GM12872 (cell line): ENCODE results near the gene LEFTY1.

Source experiments
- TF ChIP-seq, protein P1 (sequence below): IDR thresholded peaks from 3 replicates; pipeline ENCODE4 v1.5.1; 2011; ENCODE audit warnings: low read depth, mild to moderate bottlenecking, low read length, moderate library complexity; ENCODE audit not compliant: insufficient read depth

The LEFTY1 gene

DNA sequence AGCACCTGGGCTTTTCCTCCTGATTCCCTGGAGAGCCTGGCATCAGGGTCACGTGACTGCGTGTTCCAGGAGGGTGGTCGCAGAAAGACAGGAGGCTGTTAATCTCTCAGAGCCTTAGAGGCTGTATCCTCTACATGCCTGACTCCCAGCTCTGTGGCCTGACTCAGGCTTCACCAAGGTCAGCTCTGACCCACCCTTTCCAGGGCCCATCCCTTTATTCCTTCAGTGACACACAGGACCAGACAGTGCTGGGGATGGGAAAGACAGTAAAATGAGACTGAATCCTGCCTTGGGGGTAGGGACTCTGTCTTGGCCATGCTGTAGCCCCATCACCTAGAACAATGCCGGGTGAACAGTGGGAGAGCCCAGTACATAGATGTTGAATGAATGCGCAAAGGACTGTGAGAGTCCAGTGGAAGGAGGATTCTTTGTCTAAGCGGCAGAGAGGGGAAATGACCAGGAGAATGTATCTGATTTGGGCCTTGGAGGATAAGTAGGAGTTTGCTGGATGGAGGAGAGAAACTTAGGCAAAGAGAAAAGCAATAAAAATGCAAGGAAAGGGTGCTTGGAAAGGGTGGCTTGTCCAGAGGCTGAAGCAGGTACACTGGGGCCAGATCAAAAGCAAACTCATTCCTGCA is 46.0 kb downstream of the LEFTY1 start:
- TF ChIP-seq, protein P1, sequence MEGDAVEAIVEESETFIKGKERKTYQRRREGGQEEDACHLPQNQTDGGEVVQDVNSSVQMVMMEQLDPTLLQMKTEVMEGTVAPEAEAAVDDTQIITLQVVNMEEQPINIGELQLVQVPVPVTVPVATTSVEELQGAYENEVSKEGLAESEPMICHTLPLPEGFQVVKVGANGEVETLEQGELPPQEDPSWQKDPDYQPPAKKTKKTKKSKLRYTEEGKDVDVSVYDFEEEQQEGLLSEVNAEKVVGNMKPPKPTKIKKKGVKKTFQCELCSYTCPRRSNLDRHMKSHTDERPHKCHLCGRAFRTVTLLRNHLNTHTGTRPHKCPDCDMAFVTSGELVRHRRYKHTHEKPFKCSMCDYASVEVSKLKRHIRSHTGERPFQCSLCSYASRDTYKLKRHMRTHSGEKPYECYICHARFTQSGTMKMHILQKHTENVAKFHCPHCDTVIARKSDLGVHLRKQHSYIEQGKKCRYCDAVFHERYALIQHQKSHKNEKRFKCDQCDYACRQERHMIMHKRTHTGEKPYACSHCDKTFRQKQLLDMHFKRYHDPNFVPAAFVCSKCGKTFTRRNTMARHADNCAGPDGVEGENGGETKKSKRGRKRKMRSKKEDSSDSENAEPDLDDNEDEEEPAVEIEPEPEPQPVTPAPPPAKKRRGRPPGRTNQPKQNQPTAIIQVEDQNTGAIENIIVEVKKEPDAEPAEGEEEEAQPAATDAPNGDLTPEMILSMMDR = no peak

DNA sequence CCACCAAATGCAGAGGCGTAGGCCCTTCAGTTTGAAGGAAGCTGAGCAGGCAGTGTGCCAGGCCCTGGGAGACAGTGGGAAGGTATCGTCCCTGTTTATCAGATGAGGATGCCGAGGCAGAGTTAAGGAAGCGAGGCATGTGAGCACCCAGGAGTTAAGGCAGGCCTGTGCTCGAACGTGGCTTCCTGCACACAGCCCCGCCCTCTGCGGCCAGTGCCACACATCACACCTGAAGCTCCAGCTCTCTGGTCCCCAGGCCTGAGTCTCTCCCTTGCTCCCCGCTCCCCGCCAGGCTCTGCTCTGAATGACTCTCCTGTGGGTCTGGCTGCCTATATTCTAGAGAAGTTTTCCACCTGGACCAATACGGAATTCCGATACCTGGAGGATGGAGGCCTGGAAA is 46.9 kb downstream of the LEFTY1 start:
- TF ChIP-seq, protein P1 = no peak

DNA sequence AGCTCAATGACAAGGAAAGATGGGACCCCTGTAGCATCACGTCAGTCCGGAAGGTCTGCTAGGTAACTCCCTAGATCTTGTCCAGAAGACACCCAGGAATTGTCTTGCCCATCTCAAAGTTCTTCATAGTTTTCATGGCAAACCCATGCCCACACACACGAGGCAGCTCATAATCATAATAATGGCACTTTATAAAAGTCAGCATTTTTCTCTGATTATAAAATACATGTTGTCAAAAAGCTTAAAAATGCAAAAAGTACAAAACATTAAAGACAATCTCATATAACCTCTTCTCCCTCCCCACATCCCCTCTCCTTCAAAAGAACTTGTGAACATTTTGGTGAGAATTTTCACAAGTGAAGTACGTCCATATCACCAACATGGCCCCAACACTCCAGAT is 48.2 kb downstream of the LEFTY1 start:
- TF ChIP-seq, protein P1 = no peak

DNA sequence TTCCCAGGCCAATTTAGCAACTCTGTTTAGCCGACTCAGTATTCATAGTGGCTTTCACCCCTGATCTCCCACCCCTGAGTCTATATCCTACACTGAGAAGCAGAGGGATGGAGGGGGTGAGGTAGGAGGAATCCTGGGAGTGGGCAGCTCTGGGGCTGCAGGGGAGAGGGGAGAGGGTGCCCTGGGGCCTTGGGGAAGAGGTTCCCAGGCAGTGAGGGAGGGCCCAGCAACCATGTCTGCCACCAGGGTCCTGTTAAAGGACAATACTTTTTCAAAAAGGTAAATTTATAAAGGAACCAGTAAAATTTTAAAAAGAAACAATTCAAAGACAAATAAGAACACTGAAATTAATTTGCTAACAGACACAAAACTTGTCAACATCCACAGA is 48.7 kb downstream of the LEFTY1 start:
- TF ChIP-seq, protein P1 = no peak

DNA sequence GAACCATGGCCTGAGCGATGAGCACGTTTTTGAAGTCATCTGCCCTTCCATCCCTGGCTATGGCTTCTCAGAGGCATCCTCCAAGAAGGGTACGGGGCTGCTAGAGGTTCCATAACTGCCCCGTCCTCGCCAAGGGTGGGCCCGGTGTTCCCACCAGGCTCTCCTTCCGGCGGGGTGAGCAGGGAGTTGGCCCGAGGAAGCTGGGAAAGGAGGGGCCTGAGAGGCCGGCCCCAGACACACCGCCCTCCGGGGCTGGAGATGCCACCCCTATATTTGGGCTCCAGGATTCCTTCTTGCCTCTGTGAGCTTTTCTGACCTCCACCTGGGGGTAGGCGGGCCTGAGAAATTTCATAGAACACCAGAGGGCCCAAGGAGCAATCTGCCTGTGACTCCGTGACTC is 50.2 kb downstream of the LEFTY1 start:
- TF ChIP-seq, protein P1 = no peak
